ENCODE data around the gene LAMA3.

LAMA3 gene

DNA sequence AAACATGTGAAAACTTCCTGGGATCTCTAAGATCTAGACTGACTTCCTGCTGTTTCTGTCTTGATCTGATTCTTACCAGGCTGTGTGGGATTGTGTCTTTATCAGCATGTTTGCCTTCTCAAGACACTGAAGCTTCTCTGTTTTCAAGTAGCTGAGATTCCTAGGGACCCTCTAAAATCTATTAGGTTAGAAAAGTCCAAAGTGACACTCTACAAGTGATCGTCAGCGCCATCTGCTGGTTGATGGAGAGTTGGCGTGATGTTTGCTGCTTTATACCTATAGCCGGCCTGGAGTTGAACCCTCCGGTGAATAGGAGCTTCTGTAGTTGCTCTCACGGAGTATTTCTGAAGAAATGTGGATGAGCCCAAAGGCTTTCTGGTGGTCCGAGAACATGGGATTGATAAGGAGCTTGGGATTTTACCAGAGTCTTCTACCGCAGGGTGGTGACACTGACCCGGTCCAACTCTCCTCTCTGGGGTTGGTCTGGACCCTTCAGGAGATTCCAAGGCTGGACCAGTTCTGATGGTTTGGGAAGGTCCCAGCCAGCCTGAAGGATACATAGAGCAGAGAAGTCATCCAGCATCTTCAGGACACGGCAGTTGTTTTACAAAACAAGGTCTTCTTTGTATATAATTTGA, 229.3 kb downstream of the LAMA3 start:
- peak; percentile 87 for DNase-seq

DNA sequence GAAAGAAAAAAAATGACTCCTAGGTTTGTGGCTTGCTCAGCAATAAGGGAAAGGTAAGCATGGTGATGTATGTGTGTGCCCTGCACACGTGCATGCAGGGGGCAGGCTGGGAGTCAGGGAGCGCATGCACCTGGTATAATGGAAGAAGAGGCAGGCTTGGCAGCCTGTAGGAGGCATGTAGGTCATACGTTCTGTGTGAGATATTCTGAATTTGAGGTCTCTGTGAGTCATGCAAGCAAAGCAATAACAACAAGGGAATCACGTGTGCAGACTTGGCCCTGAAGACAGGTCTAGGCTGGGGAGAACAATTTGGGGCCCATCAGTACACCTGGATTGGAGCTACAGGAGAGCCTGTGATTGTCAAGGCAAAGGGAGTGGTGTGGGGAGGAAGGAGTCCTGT, 230.8 kb downstream of the LAMA3 start:
- no peak for DNase-seq

GRCh38 chr18:23921716-23922285, 232.5 kb downstream of the LAMA3 start:
- no peak for DNase-seq

DNA sequence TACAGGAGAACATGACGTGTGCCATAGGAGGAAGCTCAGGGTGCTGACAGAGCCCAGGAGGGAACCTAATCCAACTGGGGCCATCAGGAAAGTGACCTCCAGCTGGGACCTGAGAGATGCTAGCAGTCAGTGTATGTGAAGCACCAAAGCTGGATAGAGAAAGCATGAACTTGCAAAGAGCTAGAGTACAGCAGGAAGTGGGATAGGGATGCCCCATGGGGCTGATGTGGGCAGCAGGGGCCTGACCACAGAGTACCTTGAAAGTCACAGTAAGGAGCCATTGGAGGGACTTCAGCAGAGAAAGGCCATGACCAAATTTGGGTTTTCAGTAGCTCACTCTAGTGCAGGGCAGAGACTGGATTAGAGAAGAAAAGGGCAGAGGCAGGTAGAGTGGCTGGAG, 233.7 kb downstream of the LAMA3 start:
- DNase-seq: no peak

- no peak for DNase-seq
Measured at GRCh38 chr18:23924813-23925212, 235.6 kb downstream of the LAMA3 start.

- no peak for DNase-seq
Measured at GRCh38 chr18:23926571-23926970, 237.3 kb downstream of the LAMA3 start.

DNA sequence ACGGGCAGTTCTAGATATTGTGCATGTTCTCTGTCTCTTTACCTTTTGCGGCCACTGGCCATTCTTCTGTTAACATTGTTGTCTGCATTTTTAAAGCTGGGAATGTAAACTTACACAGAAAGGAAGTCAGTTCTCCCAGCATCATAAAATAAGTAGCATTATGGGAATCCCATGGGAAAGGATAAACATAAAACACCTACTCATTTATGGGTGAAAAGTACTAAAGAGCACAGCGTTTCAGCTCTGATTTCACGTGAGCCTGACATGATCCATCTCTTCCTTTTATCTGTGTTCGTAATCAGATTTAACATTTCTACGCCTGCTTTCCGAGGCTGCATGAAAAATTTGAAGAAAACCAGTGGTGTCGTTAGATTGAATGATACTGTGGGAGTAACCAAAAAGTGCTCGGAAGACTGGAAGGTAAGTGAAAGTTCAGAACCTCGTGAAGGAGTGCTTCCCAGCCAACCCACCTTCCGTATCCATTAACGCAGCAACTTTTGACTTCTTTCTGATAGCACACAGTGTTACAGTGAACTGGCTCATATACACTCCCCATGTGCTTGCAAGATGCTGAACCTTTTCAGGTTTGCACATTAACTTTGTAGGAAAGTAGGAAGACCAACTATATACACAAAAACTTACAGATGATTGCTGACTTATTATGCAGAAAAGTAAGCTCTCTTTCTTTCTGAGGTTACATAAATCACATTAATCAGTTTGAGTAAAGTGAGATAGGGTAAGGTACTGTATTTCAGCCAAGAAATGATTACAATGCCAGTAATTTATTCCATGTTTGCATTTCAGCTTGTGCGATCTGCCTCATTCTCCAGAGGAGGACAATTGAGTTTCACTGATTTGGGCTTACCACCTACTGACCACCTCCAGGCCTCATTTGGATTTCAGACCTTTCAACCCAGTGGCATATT, 238.8 kb downstream of the LAMA3 start:
- DNase-seq: no peak

DNA sequence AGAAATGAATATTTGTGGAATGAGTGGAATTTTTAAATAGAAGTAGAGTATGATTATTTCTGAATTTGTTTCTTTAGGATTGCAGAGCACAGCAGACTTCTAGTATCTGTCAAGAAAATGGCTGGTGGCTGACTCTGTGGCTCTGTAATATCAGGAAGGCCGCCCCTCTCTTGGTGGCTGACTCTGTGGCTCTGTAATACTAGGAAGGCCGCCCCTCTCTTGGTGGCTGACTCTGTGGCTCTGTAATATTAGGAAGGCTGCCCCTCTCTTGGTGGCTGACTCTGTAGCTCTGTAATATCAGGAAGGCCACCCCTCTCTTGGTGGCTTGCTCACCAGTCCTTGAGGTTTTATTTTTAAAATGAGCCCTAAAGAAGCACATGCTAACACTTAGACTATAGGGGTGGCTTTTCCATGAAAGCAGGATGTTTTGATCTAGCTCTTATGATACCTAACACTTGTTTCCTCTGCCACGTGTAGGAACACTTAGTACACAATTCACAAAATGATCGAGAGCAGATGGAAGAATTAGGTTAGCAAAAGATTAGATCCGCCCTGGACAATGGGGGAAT, 240.2 kb downstream of the LAMA3 start:
- DNase-seq: no peak

- no peak for DNase-seq
Measured at GRCh38 chr18:23930002-23930401, 240.7 kb downstream of the LAMA3 start.

DNA sequence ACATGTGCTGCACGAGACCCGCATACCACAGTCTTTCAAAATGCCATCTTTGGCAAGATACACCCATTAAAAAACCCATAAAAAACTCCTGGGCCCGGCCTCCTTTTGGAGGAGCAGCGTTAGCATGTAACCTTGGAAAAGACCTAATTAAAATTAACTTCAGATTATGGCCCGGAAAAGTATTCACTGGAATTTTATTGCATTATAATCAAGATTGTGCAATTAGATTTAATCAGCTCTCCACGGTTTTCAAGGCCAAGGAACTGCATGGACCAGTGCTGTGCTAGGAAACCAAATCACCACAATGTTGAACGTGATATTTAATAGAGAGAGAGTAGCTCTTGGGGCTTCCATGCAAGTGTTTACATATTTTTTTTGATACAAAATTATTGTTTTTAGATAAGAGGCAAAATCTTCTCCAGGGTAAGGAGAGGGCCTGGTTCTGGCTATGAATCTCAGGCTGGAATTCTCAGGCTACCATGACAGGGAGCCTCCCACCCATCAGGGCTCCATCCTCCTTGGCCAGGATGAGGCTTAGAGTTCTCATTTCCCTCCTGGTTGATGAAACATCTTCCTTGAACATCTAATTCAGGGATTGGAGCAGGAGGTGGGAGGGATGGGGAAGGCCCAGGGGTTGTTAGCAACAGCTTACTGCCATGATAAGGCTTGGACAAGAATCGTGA, 243.3 kb downstream of the LAMA3 start:
- no peak for DNase-seq

GRCh38 chr18:23933407-23933806, 244.2 kb downstream of the LAMA3 start:
- no peak for DNase-seq

DNA sequence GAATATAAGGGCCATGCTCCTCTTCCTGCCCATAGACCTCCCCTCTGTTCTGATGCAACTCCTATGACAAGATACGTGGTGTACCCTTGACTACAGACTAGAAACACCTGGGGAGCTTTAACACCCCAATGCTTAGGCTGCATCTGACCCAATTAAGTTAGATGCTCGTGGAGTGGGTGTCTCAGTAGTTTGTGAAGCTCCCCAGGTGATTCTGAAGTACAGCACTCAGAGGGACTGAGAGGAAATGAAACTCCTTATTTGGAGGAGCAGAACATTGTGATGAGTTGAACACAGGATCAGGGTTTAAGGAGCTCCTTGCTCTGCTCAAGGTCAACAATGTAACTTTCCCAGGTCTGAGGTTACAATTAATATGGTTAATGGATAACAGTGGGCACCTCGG, 245.0 kb downstream of the LAMA3 start:
- DNase-seq: no peak

DNA sequence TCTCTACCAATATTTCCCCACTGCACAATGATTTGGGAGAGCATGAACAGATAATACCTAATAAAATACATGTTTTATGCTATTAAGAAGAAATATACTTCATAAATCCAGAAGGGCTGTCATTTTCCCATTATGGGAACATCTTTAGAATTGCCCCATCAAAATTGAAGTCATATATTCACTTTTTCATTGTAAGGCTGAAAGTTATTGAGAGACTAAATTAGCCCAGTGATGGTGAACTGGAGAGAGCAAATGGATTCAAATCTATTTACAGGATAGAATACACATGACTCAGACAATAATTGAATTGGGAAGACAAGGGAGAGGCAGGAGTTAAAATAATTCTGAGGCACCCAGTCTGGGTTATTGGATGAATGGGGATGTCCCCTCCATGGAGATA, 245.6 kb downstream of the LAMA3 start:
- no peak for DNase-seq

DNA sequence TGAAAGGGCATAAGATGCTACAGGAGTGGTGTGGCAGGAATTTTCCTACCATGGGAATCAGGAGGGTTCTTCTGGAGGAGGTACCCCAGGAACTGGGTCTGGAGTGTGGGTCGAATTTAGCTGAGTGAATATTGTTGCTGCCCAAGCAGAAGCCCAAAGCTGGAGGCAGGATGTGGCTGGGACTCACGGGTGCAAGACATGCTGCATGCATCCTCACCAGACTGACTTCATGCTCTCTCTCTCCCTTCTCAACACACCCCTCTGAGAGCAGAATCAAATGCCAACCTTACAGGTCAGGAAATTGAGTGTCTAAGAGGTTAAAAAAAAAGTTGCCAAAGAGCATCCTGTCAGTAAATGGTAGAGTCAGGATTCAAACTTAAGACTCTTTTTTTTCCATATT, 246.6 kb downstream of the LAMA3 start:
- no peak for DNase-seq

GRCh38 chr18:23936381-23936958, 247.2 kb downstream of the LAMA3 start:
- DNase-seq: no peak

DNA sequence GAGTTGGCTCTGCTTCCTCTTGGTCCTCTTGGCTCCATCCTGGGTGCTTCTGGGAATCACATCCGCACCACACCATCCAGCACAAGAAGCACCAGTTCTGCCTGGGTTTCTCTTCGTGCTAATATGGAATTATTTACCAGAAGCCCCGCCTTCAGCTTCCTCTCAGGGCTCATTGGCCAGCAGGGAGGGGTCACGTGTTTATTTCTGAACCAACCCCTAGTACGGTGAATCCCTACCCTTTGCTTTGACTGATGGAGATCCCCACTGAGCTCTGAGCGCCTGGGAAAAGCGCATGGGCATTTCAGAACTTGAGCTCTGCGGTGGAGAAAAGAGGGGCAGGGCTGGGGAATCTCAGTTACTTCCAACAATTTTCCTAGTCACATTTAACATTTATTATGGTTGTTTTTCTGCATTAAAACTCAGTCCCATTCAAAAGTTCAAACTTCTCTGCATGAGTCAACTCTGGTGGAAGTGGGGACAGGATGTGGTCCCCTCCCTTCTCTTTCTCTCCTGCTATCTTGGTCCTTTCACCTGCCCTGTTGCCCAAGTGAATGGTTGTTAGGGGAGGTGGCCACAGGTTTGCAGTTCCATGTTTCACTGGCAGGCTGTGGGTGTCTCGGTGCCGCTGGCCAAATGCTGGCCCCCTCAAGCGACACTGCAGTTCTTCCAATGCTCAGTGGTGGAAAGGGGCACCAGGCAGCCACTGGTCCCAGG, 248.9 kb downstream of the LAMA3 start:
- DNase-seq: no peak

- no peak for DNase-seq
Measured at GRCh38 chr18:23938901-23939341, 249.7 kb downstream of the LAMA3 start.

GRCh38 chr18:23939366-23939765, 250.1 kb downstream of the LAMA3 start:
- DNase-seq: no peak

- no peak for DNase-seq
Measured at GRCh38 chr18:23939896-23940295, 250.6 kb downstream of the LAMA3 start.

GRCh38 chr18:23941791-23942190, 252.5 kb downstream of the LAMA3 start:
- DNase-seq: no peak

DNA sequence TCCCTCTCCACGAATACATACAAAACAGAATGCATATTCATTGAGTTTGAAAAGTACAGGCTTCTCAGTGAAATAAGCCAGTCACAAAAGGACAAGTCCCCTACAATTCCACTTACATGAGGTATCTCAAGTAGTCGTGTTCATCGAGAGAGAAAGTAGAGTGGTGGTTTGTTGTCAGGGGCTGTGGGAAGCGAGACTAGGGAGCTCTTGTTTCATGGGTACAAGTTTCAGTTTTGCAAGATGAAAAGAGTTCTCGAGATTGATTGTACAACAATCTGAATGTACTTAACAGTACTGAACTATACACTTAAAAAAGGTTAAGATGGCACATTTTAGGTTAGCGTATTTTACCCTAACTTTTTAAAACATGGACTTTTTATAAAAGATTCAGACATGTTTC, 253.9 kb downstream of the LAMA3 start:
- DNase-seq: no peak
